HTERT RPE-1 (cell line): Measurements from ENCODE around the gene SPRR5.

Source experiments
- in situ Hi-C: fragments of 300-500 bp; cut with MboI; formaldehyde crosslinking; loops from 4 replicates; pipeline ENCODE4 v1.14.3; 2020; ENCODE audit warnings: low sequenced_read_pairs

The SPRR5 gene

DNA sequence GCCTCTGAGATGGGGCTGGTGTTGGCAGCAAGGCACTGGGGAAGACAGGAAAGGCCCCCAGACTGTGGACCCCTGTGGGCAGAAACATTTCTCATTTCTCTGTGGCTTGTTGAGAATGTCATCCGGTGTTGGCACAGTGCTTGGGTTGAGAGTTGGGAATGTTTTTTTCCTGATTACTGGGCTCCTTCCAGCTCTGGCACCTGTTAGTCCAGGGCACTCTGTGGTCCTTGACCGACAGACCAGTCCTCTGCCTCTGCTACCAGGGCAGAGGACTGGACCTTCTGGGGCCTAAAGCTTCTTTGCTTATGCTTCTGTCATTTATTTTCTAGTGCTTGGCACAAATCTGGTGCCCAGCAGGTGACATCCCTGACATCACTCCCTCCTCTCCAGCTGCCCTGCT lies 4.8 kb upstream of the SPRR5 start:
- in situ Hi-C loops: no loop called here

DNA sequence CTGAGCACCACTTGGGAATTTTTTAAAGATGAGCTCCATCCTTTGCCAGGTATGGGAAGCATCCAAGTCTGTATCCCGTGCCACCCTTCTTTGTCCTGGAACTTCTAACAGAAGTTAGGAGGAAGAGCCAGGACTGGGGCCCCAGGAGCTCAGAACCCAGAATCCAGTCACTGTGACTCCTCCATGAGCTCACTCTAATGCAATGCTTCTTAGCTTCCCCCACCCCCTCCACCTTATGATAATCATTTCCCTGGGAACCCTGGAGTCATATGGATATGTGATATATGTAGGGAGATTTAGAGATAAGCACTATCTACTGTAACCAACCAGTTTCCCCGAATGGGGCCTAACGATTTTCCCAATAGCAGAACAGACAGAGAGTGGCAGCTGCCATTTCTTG lies 758 bp upstream of the SPRR5 start:
- in situ Hi-C loops: no loop called here

DNA sequence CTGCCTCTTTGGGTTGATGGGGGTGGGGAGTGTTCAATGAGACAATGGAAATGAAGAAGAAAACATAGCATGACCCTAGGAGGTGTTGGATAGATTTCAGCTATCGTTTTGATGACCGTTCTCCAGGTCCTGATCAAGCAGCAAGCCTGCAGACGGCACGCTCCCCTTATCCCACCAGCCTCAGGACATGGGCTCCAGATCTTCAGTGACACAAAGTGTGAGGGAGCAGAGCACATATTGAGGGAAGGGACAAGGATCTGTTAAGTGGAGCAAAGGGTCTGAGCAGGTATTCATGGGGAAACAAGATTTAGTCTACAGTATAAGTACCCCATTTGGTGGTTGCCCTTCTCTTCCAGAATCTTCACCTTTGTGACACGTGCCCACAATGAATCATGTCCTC lies 4.7 kb downstream of the SPRR5 start:
- in situ Hi-C loops: no loop called here

DNA sequence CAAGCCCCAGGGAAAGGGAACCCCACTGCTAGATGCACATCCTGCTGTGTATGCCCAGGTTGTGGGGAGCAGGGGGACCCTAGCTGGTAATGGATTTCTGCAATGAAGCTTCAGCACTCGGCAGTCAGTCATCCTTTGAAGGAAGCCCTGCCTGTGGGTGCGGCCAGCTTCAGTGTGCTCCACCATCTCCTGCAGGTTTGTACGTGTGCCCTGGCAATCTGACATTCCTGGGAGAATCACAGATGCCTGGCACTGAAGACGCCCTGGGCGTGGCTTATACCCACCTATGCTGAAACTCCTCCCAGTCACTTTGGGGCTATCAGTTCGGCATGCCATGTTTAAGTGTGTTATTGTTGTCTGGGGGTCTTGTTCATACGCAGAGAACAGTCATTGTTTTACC lies 6.8 kb downstream of the SPRR5 start:
- in situ Hi-C loops: no loop called here

DNA sequence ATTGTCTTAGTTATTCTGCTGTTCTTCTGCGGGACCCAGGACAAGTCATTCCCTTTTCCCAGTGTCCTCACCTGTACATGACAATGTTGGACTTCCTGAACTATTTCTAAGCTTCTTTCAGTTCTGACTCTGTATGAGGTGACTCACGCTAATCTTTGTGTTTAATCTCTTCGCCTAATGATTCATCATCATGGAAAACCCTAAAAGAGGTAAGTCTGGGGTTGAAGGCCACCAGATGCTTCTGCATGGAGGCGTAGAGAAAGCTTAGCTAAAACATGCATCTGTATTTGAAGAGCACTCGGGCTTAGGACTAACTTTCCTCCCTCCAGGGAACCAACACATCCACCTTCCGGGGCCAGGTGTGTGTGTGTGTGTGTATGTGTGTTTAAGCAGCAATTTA lies 7.4 kb downstream of the SPRR5 start:
- in situ Hi-C loops: no loop called here

DNA sequence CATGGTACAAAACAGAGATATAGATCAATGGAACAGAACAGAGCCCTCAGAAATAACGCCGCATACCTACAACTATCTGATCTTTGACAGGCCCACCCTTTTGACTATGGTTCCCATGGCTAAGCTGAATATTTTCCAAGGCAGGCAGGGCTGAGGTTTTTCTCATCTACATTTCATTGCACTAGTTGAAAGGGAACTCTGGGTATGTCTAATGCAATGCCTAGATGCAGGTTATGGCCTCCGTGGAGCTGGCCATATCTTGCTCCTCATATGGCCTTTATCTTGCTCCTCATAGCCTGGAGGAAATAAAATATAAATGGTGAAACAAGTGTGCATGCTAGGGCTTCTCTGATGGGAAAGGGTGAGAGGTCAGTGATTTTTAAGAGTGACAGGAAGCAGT lies 10.6 kb downstream of the SPRR5 start:
- in situ Hi-C loops: no loop called here

DNA sequence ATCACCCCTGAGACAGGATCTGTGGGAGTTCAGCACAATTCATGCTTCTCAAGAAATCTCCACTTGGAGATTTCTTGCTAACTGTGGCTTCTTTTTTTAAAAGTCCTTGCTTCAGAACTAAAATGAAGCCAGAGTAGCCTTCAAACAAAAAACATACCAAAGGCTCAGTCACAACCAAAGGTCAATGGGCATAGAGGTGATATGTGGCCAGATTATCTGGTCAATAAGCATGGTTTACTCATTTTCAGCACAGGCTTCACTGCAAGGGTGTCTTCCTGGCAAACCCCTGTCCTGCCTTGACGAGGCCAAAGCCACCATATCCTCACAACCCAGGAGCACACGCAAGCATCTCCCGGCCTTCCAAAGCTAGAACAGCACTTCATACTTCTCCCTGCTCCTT lies 12.3 kb downstream of the SPRR5 start:
- in situ Hi-C loops: no loop called here

DNA sequence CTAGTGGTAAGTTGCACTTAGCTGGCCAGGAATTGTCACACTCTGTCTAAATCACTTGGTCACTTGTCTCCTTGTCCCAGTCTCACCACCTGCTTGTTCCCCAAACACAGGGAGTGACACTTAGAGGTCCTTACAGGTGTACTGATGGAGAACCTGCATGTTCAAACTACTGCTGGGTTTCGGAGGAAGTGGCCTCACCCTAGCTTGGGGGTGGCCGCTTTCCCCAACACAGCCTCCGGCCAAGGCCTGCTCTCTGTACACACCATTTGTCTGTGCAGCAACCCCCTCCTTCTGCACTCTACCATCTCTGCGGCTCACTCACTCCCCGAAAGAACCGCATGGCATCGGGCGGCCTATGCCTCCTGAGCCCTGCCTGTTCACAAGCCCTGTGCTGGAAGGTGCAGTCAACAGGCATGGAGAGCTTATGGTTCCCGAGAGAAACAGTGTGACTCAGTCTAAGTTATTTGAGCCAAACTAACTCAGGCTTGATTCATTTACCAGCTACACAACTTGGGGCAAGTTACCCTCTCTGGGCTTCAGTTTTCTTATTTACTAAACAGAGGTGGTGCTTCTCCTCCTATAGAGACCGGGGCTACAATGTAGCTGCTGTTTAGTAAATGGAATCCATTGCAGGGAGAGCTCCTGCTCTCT lies 12.9 kb downstream of the SPRR5 start:
- in situ Hi-C loops: no loop called here

DNA sequence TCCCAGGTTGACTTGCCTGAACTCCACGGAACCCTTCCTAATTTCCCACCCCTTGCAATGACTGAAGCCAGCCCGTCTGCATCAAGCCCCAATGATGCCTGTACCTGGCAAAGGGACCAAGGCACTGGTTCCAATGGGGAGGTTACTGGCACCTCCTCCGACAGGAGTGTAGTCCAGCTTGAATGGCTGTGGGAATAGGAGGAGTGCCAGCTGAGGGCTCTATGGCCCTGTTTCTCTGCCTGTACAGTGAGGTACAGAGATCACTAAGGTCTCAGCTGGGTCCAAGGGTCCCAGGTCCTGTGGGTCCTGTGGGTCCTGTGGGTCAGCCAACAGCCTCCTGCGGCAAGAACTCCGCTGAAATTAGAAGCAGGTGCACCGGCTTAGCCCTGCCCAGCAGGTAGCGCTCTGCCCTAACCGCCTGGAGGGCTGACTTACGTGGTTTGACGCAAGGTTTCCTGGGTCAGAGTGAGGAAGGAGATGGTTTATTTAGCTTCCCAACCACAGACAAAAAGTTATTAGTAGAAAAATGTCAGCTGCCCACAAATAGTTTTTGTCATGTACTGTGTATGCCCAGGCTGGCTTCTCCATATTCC lies 13.5 kb downstream of the SPRR5 start:
- in situ Hi-C loops: no loop called here

DNA sequence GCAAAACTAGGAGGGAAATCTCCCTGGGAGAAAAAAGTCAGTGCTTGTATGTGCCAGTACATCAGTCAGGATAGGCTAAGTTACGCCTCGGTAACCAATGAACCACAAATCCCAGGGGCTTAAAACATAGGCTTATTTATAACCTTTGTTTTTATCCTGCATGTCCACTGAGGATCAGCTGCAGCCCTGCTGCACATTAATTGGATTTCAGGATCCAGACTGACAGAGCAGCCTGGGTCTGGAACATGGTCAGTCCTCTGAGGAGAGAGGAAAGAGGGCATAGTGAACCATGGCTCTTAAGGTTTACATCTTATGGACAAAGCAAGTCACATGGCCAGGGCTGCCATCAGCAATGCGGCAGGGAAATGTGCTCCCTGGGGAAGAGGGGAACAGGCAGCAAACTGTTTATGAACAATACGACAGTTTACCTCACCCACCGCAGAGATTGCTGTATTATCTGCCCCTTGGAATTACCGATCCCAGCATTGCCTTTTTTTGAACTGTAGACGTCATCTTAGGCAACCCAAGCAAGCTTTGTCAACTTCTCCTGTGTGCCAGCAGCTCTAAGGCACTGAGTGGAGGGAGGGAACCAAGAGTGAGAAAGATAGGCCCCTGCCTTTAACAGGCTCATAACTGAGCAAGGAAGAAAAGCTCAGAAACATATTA lies 14.4 kb downstream of the SPRR5 start:
- in situ Hi-C loops: no loop called here

DNA sequence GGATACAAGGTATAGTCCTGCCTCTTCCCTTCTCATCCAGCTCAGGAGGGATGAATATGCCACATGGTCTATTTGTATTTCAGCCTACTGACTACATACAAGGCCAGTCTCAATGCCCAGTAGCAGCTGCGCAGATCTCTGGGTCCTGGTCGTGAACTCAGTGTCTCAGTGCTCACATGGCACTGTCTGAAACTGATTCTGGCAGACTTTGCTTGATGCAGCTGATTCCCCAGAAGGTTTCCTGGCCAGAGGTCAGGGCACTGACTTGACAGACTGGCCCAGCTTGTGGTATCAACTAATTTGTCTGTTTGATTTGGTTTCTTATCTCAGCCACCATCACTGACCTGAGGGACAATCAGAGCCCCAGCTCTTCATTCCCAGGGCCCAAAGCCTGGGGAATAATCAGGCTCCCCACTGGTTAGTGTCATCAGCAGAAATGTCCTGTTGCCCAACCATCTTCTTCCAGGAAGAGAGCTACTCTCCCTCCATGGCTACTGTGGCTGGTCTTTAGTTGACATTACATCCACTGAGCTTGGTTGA lies 15.9 kb downstream of the SPRR5 start:
- in situ Hi-C loops: no loop called here

DNA sequence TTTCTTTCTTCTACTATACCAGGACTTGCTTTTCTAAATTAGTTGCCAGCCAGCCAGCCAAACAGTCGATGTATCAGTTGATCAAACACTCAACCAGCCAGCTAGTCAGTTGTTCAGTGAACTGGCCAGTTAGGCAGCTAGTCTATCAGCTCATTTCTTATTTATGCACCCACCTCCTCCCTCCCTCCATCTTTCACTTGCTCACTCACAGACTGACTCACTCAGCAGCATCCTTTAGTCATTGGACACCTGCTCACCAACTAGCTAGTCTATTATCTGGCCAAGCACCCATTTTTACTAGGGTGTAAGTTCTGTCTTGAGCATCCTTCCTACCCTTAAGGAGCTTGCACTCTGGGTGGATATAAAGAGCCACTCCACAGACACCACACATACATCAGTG lies 17.5 kb downstream of the SPRR5 start:
- in situ Hi-C loops: no loop called here

DNA sequence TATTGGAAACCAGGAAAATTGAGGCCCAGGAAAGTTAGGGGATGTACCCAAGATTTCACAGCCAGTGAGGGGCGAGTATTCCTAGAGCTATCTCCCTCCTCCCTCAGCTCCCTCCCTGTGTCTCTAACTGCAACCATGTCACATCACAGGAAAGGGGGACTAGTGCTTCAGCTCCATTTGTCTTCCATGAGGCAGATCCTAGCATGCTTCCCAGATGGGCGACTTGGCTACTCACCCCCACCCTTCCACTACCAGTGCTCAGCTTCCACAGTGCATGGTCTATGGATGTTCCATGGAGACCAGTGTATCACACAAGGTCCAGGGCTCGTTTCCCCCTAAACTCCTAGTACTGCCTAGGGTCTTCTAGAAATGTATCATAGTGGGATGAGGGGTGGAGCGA lies 18.8 kb downstream of the SPRR5 start:
- in situ Hi-C loops: no loop called here

DNA sequence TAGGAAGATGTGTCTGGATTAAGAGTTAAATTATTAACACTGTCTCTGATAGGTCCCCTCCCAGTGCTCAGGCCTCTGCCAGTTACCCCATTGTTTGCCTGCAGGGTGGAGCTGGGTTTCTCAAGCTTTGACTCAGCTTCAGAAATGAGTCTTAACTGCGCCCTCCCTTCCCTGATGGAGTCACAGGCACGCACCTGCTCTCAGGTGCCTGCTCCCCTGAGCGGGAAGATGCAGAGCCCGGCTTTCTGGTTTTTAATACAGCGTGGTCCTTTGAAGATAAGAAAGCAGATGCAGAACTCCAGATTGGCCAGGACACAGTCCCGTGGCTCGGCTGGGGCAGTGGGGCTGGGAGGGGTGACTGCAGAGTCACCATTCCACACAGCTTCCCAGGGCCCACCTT lies 20.2 kb downstream of the SPRR5 start:
- in situ Hi-C loops: no loop called here

DNA sequence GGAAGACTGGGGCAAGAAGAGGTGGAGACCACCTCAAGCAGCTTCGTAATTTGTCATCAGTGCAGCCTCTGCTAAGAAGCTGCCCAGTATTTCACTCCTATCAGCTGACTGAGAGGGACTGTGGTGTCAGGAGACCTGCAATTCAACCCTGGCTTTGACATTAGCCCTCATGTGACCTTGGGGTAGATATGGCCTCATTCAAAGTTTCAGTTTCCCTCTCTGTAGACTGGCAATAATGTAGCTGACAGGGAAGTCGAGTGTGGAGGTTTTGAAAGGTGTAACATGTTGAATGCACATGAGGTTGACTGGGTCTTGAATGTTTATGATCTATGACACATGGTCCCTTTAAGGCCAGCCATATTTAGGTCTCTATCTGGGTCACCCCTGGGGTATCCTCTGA lies 21.2 kb downstream of the SPRR5 start:
- in situ Hi-C loops: no loop called here

DNA sequence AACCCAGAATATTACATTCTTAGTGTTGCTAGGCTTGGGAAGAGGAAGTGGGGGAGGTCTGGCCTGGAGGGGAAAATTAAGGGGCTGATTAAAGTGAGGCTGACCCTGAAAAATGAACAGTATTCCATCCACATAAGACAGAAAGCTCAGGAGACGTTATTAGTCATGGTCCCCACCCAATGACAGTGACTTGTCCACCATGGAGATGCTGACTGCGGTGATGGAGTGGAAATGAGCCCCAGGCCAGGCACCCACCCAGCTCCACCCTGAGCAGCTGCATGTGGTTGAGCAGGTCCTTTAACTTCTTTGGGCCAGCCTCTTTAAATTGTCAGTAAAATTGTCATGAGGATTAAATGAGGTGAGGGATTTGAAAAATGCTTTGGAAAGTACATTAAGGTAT lies 22.0 kb downstream of the SPRR5 start:
- in situ Hi-C loops: no loop called here

DNA sequence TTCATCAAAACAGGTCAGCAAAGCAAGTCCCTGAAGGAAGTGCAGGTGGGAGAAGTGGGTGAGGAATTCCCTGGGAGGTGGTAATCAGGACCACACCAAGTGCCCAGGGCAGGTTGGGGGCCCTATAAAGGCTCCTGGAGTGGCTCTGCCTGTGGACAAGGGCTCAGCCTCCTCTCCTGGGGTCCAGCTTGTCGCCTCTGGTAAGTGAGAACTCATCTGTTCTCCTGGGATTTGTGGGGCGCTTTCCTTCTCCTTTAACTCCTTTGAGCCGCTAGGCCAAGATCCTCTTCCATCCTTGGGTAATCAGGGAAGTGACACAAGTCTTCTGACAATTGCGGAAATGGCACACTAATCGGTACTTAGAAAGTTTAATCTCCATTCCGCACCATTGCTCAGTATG lies 23.5 kb downstream of the SPRR5 start, which contains the start of gene SPRR4:
Gene SPRR4, plus strand, starts transcription at position 154 of the 400 bp plus-strand sequence. CDS start 1,243 bp downstream, outside the sequence.
- in situ Hi-C loops: no loop called here

DNA sequence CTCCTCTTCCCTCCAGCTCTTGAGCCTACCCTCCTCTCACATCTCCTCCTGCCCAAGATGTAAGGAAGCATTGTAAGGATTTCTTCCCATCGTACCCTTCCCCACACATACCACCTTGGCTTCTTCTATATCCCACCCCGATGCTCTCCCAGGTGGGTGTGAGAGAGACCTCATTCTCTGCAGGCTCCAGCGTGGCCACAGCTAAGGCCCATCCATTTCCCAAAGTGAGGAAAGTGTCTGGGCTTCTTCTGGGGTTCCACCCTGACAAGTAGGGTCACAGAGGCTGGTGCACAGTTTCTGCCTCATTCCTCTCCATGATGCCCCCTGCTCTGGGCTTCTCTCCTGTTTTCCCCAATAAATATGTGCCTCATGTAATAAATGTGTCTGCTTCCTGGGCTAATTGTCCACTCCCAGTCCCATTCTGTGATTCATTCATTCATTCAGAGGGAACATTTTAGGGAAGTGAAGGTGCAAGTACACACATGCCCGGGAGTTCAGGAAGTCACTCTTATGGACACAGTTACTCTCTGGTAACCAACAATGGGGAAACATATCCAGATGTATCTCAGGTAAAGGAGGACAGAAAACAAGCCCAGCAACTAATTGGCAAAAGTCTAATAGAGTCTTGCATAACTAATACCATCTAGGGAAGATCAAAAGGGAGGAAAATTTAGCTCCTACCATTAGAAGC lies 25.3 kb downstream of the SPRR5 start:
- in situ Hi-C loops: no loop called here

DNA sequence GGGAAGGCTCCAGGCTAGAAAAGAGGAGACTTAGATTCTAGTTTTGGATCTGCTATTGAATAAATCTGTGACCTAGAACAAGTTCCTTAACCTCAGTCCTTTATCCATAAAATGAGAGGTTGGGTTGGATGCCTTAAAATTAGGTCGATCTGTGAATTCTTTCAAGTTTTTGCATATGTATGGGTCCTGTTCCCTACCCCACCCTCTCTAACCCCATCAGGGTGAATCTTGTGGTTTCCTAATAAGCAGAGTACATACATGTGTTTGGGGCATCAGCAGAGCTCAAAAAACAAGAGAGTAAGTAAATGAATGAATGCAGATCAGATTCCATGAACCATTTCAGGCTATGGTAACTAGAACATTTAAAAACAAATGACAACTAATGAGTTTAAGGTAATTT lies 29.7 kb downstream of the SPRR5 start:
- in situ Hi-C loops: no loop called here

DNA sequence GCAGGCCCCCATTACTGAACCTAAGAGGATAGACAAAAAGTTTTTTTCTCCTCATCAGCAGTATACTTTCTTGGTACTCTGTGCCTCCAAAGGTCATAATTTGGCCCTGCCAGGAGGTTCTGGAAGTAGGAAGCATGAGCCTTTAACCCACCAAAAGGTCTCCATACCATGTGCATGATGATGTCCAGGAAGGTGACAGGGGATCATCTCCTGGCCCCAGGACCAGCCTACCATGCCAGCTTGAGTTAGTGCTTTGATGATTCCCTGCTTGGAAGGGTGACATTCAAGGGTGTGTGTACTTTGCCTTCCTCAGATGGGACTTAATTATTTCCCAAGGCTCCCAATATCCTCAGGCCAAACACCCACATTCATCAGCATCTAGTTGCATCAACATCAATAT lies 30.6 kb downstream of the SPRR5 start:
- in situ Hi-C loops: no loop called here

DNA sequence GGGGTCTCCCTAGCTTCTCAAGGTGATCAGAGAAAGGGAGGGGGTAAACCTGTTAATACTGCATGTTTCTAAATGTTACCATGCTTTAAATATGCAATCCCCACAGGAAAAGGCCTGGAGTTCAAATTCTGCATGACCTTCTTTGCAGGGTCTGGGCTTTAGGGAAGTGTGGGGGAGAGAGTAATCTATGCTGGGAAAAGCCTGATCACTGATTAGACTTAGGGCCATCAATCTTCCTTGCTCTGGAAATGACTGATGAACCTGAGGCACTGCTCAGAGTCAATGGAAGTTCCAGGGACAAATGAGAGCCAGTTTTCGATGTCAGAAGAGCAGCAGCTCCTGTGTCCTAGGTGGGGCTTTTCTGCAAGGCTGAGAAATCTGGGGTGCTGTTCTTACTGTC lies 33.7 kb downstream of the SPRR5 start:
- in situ Hi-C loops: no loop called here
